G401.6 (cell line): ENCODE measurements around the gene ANO6.

Experiments used
- FAIRE-seq: peaks from 2 replicates; lab custom pipeline; 2012; peaks lifted over from hg19 to GRCh38; lab: Jason Lieb, UNC

Gene ANO6

GRCh38 chr12:45284096-45284901 is 68.4 kb downstream of the ANO6 start:
- no peak for FAIRE-seq

- FAIRE-seq = no peak
Measured at GRCh38 chr12:45285717-45286116, 69.8 kb downstream of the ANO6 start.

- no peak for FAIRE-seq
Measured at GRCh38 chr12:45286621-45287020, 70.7 kb downstream of the ANO6 start.

DNA sequence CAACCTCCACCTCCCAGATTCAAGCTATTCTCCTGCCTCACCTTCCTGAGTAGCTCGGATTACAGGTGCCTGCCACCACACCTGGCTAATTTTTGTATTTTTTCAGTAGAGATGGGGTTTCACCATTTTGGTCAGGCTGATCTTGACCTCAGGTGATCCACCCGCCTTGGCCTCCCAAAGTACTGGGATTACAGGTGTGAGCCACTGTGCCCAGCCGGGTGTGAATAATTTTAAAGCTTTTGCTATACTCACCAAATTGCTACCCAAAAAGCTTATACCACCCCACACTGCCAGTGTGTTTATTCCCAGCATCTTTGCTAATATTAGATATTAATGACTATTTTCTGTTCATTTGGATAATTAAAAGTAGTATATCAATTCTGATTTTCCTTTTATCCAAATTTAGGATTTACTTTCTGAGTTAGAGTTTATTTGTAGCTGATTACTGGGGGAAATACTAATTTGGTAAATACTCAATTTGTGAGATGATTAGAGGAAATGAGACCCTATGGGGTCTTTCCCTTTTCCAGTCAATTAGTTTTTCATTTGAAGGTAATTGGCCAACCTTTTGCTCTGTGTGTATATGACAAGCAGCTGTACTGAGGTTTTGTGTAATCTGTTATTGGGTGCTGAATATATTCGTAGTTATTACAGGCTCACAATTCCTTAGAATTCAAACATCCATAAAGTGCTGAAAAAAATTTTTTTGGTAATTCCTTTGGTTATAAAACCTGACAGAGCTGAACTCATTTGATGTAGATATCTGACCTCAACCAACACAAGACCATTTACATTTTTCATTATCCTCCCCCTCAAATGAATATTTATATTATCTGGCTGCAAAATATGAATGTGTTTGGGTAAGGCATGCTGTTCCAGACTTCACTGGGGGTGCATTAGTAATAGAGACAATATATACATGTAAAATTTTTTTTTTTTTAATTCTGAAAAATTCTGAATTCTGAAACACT is 73.6 kb downstream of the ANO6 start:
- FAIRE-seq = no peak

DNA sequence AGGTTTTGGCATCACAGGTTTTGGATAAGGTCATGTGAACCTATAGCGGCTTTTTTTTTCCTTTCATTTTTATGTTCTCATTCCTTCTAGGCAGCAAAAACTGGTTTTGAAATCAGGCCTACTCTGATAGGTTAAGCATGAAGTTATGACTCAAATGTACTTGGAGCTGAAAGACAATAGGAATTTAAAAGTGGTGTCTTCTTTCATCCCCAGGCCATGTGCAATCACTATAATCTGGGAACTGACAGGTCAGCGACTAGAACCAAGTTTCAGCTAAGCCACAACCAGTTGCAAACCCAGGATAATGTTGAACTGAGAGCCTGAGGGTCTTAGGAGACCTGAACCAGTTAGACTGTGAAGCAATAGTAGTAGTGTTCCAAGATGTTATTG is 74.3 kb downstream of the ANO6 start:
- FAIRE-seq = no peak

- no peak for FAIRE-seq
Measured at GRCh38 chr12:45291518-45291917, 75.6 kb downstream of the ANO6 start.

DNA sequence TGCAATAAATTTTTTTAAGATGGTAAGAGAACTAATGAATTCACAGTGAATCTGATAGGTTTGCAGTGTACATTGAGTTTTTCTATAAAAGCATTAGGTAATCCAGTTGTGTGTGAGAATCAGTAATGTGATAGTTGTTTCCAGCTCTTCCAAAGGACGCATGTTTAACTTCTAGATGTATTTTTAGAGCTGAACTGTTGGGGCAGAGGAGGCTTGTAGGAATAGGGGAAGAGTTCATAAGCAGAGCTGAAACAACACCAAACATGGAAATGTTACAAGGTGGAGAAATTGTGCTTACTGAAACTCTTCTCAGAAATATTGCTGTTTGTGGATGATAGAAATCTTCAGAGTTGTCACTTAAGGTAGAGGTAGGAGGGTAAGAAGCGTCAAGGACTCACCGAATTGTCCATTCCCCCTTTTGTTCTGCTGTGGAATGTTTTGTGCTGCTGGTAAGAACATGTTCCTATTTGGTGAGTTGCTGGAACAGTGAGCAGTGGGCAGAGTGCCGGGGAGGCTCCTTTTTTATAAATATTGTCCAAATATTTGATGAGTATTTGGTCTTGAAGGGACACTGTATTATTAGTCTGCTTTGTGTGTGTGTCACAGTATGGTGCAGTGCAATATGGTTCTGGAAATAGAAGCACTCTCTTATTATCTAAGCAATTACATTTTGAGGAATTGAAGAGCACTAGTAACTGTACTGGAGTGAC is 76.7 kb downstream of the ANO6 start:
- no peak for FAIRE-seq

DNA sequence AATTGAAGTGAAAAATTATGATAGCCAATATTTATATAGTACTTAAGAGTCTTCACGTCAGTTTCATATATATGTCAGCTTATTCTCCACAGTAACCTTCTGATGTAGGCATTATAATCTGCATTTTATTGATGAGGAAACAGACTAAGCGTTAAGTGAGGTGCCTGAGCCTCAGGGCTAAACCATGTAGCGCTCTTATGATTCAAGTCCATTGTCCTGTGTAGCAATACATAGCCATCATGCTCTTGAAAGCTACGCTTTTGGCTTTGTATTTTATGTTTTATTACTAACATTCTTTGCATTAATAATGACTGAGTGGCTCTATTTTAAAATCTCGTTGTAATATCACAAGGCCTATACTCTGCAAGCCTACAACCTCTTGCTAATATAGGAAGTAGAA is 79.0 kb downstream of the ANO6 start:
- FAIRE-seq = no peak

- FAIRE-seq = no peak
Measured at GRCh38 chr12:45296046-45296586, 80.2 kb downstream of the ANO6 start.

- FAIRE-seq = no peak
Measured at GRCh38 chr12:45298047-45298446, 82.2 kb downstream of the ANO6 start.

- no peak for FAIRE-seq
Measured at GRCh38 chr12:45298721-45299692, 83.1 kb downstream of the ANO6 start.

DNA sequence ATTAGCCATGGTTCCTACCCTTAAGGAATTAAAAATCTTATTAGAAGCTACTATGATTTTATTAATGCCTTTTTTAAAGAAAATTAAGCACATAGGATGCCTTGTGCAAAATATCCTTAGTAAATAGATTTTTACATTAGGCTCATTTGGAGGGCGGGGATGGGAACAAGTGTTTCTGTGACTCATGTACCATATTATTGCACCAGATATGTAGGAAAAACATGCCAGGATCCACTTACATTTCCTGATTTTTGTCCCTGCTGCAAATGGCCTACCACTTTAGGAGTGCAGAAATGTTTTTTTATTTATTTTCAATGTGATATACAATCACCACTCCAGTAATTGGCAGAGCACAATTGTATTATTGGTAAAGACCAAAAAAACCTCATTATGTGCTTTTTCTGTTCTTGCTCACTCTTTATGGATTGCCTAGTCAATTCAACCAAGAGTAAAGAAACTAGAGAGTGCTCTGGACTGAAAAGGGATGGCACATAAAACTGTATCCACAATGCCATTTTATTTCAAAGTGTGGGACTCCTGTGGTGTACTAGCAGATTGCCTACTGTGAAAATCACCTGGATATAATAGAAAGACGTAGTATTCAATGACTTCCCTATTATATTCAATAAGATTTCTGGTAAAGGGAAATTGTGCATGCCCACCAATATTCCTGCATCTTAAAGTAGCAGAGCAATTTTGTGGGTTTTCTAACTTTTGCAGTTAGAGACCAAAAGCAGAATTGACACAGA is 86.9 kb downstream of the ANO6 start:
- no peak for FAIRE-seq

DNA sequence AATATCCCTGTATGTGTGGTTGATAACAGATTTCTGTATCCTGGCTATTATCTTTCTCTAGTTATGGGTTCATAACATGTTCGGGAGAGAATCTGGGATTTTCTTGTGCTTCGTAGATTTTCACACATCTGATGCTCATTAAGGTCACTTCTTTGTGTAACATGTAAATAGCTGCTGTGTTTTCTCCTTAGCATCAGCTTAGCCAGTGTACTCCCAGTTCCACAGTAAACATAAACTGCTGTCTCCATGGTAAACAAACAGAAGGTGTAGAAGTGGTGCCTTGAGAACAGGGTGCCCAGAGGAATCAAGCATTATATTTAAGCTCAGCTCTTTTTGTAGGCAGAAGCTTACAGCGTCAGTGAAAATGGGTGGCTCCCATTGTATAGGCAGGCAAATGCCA is 88.0 kb downstream of the ANO6 start:
- no peak for FAIRE-seq

DNA sequence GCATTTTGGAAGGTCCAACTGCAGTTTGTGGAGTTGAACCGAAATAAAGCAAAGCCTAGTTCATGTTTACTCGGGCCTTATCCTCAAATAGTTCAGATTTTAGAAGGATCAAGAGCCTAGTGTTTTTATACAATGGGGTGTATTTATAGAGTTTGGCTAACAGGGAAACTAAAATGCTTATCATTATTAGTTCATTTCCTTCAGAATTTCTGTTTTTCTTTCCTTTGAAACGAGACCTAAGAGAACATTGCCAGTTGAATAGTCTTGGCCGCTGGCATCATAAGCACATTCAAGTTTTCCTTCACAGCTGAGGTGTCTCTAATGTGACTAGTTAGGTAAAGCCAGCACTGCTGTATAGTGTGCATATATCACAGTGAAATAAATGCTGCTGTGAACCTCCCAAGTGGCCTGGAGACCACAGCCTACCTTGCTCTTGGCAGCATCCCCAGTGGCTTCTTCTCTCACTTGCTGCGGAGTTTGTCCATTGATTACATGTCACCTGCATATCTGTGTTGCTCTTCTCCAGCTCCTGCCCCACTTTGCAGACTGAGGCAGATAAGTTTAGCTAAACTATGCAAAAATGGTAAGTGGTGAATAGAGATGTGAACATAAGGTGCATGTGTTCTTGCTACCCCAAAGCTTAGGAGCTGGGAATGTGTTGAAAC is 88.8 kb downstream of the ANO6 start:
- FAIRE-seq = no peak

GRCh38 chr12:45305907-45306306 is 90.0 kb downstream of the ANO6 start:
- FAIRE-seq = no peak

DNA sequence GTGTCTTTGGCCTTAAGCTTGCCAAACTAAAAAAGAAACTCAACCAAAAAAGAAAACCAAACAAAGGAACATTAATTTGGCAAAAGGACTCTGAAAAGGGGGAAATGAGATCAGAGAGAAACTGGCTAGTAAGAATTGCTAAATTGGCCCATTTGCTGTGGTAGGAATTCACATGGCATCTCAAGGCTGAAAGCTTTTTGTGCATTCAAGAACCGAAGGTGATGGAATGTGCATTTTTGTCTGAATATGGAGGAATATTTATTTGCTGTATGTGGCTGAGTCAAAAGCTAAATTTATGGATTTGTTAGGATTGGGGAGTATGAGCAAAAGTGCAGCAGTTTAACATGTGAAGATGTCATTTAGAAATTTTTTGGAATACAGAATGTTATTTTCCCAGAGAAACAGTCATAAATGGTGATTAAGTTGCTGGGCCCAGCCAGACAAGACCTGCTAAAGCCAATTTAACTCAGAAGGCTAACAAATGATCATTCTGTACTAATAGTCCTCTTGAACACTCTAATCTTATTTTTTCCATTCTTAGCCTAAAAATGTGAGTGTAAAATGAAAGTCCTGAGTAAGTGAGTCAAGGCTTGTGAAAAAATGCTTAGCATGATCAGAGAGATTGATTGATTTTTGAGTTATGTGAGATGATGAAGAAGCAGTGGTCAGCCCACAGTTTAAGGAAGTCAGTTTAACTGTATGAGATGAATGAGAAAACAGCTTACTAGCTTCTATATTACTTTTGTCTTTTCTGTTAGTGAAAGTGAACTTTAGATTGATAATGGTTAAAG is 94.1 kb downstream of the ANO6 start:
- FAIRE-seq = no peak

GRCh38 chr12:45310627-45310968 is 94.7 kb downstream of the ANO6 start:
- no peak for FAIRE-seq

GRCh38 chr12:45312012-45312411 is 96.1 kb downstream of the ANO6 start:
- no peak for FAIRE-seq

DNA sequence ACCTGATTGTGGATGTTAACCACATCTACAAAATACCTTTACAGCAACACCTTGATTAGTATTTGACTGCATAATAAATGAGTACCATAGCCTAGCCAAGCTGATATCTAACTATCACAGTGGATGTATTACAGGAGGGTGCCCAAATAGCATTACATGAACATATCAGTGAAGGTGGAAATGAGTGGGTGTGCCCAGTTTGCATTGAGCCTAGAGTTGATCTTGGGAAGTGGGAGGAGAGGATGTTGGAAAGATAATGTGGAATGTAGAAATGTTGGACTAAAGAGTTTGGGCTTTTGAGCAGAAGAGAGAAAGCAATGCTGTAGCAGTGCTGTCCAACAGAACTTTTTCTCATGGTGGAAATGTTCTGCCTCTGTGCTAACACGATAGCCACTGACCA is 98.9 kb downstream of the ANO6 start:
- FAIRE-seq = no peak
